Measurements from ENCODE around the gene TFPI2.

The TFPI2 gene

DNA sequence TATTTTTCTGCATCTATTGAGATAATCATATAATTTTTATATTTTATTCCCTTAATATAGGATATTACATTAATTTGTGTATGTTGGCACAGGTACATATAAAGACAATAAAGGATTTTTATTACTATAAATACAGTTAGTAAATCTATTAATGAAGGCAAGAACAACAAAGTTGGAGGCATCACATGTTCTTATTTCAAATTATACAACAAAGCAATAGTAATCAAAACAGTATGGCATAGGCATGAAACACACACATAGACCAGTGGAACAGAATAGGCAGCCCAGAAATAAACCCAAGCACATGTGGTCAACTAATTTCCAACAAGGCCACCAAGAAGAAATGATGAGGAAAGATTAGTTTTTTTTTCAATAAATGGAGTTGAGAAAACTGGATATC, 11.2 kb downstream of the TFPI2 start:
- TF ChIP-seq, protein P1, sequence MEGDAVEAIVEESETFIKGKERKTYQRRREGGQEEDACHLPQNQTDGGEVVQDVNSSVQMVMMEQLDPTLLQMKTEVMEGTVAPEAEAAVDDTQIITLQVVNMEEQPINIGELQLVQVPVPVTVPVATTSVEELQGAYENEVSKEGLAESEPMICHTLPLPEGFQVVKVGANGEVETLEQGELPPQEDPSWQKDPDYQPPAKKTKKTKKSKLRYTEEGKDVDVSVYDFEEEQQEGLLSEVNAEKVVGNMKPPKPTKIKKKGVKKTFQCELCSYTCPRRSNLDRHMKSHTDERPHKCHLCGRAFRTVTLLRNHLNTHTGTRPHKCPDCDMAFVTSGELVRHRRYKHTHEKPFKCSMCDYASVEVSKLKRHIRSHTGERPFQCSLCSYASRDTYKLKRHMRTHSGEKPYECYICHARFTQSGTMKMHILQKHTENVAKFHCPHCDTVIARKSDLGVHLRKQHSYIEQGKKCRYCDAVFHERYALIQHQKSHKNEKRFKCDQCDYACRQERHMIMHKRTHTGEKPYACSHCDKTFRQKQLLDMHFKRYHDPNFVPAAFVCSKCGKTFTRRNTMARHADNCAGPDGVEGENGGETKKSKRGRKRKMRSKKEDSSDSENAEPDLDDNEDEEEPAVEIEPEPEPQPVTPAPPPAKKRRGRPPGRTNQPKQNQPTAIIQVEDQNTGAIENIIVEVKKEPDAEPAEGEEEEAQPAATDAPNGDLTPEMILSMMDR (IDR thresholded peaks at IDR 0.05; ENCODE audit: insufficient read depth, low read length, poor library complexity, severe bottlenecking), result no peak
- H3K36me3 ChIP-seq (ENCODE audit: control insufficient read depth, insufficient read depth, low read length), result no peaks in the 10 kb centered on the region
- H3K27me3 ChIP-seq (replicated peaks; ENCODE audit: control insufficient read depth, insufficient read depth, low read length), result no peaks in the 10 kb centered on the region

DNA sequence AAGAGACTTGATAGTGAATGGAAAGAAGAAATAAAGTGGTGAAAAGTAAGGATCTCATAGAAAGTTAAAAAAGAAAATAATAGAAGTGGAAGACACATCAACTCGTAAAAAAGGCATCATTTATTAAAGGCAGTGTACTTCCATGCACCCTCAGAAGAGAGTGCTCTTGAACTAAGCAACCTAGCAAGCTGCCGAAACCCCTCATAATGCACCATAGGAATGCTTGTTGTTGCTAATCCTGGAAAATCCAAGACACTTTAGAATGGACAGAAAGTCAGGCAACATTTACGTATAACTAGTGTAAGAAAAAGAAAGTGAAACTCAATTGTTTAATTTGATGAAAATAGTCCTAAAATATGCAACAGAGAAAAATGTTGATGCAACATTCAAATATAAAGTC, 12.8 kb downstream of the TFPI2 start:
- Histone ChIP-seq H3K4me3 (replicated peaks; ENCODE audit: low read depth, low read length) (no peak overlapping the region), H3K27me3 (replicated peaks; ENCODE audit: control insufficient read depth, insufficient read depth, low read length) (no peaks in the 10 kb centered on the region), H3K36me3 (ENCODE audit: control insufficient read depth, insufficient read depth, low read length) (no peaks in the 10 kb centered on the region)
- TF ChIP-seq, protein P1 (IDR thresholded peaks at IDR 0.05; ENCODE audit: insufficient read depth, low read length, poor library complexity, severe bottlenecking), result no peak
- DNase-seq (ENCODE audit: extremely low read depth, insufficient read length), result no peak

More for the DNA sequence above, 11.2 kb downstream of the TFPI2 start:
- no peak overlapping the region for H3K4me3 ChIP-seq (replicated peaks; ENCODE audit: low read depth, low read length)
- no peak for DNase-seq (ENCODE audit: extremely low read depth, insufficient read length)

DNA sequence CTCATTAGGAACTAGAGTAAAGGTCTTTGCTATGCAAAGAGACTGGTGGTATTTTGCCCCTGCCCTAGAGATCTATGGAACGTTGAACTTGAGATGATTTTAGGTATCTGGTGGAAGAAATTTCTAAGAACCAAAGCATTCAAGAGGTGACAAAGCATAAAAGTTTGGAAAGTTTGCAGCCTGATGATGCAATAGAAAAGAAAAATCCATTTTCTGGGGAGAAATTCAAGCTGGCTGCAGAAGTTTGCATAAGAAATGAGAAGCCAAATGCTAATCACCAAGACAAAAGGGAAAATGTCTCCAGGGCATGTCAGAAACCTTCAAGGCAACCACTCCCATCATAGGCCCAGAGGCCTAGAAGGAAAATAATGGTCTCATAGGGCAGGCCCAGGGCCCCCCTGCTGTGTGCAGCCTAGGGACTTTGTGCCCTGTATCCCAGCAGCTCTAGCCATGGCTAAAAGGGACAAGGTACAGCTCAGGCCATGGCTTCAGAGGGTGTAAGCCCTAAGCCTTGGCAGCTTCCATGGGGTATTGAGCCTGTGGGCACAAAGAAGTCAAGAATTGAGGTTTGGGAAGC, 16.5 kb downstream of the TFPI2 start:
- Histone ChIP-seq H3K36me3 (ENCODE audit: control insufficient read depth, insufficient read depth, low read length) (no peaks in the 10 kb centered on the region), H3K4me3 (replicated peaks; ENCODE audit: low read depth, low read length) (no peak overlapping the region), H3K27me3 (replicated peaks; ENCODE audit: control insufficient read depth, insufficient read depth, low read length) (no peaks in the 10 kb centered on the region)
- TF ChIP-seq, protein P1 (IDR thresholded peaks at IDR 0.05; ENCODE audit: insufficient read depth, low read length, poor library complexity, severe bottlenecking), result no peak
- no peak for DNase-seq (ENCODE audit: extremely low read depth, insufficient read length)

DNA sequence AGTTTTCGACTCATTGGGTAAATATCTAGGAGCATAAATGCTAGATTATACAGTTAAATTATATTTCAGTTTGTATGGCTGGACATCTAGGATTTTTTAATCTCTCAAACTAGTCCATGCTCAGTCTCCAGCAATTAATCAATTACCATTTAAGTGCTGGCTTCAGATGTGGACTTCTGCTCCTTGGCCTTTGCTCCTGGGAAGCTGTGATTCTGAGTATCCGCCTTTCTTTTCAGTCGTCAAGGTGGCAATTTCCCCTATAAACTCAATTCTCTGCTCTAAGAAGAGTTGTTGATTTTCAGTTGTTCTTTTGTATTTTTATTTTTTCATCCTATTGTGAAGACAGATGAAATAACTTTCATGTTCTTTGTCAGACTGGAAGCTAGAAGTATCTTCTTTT, 23.7 kb downstream of the TFPI2 start:
- no peak for DNase-seq (ENCODE audit: extremely low read depth, insufficient read length)
- Histone ChIP-seq H3K4me3 (replicated peaks; ENCODE audit: low read depth, low read length) (no peak overlapping the region), H3K27me3 (replicated peaks; ENCODE audit: control insufficient read depth, insufficient read depth, low read length) (no peaks in the 10 kb centered on the region; the same call in none of the 2 replicates), H3K36me3 (ENCODE audit: control insufficient read depth, insufficient read depth, low read length) (no peaks in the 10 kb centered on the region)
- TF ChIP-seq, protein P1 (IDR thresholded peaks at IDR 0.05; ENCODE audit: insufficient read depth, low read length, poor library complexity, severe bottlenecking), result no peak

DNA sequence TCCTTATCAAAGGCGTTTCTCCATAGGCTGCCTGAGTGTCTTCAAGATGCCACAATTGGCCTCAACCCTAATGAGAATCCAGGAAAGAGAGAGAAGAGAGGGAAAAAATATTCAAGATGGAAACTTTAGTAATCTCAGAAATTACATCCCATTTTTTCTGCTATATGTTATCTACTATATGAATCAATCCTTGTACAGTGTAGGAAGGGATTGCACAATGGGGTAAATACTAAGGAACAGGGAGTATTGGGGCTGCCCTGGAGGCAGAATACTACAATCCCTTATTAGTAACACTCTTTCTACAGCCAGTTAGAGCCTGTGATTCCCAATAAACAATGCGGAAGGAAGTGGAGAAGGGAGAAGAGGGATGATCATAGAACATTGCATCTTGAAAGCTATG, 27.9 kb downstream of the TFPI2 start:
- H3K36me3 ChIP-seq (ENCODE audit: control insufficient read depth, insufficient read depth, low read length), result no peaks in the 10 kb centered on the region
- no peak for DNase-seq (ENCODE audit: extremely low read depth, insufficient read length)
- H3K4me3 ChIP-seq (replicated peaks; ENCODE audit: low read depth, low read length), result no peak overlapping the region
- TF ChIP-seq, protein P1 (IDR thresholded peaks at IDR 0.05; ENCODE audit: insufficient read depth, low read length, poor library complexity, severe bottlenecking), result no peak
- H3K27me3 ChIP-seq (replicated peaks; ENCODE audit: control insufficient read depth, insufficient read depth, low read length), result no peaks in the 10 kb centered on the region; the same call in none of the 2 replicates

Data from GM06990 (cell line).